Measurements from ENCODE around the gene RIOX2. TPM values are rescaled to one million over a fixed set of nuclear protein-coding genes. Genes with fewer than 3 reads are reported as not detected.
"Not testable (repeated sequence)": the region's sequence is repeated elsewhere in the genome, so short reads cannot be mapped to it uniquely, and the experiment has no call there.

Gene RIOX2
- total RNA-seq, 1 donor, result 27.1 TPM

- no peak overlapping the region for H2AFZ ChIP-seq (ENCODE audit: low read length)
- no peaks in the 10 kb centered on the region for H3K9me3 ChIP-seq (ENCODE audit: low read depth, low read length)
- TF ChIP-seq CTCF (IDR thresholded peaks at IDR 0.05; ENCODE audit: extremely low read depth, low read depth, low read length), result no peak
- H4K20me1 ChIP-seq (ENCODE audit: insufficient read depth, low read length), result no peaks in the 10 kb centered on the region
- H3K4me3 ChIP-seq (ENCODE audit: insufficient read depth, low read length), result no peak overlapping the region
- no peaks in the 10 kb centered on the region for H3K4me1 ChIP-seq (ENCODE audit: insufficient read depth, low read length)
- no peak for DNase-seq (ENCODE audit: insufficient read length, low spot score, missing footprints)
- H3K36me3 ChIP-seq (ENCODE audit: insufficient read depth, low read length), result no peaks in the 10 kb centered on the region
- H3K27ac ChIP-seq (ENCODE audit: low read depth, low read length), result no peak overlapping the region
- H3K79me2 ChIP-seq (ENCODE audit: insufficient read depth, low read length), result no peaks in the 10 kb centered on the region
- H3K4me2 ChIP-seq (ENCODE audit: insufficient read depth, low read length), result no peak overlapping the region
- no peaks in the 10 kb centered on the region for H3K27me3 ChIP-seq (ENCODE audit: insufficient read depth, low read length)
Measured at GRCh38 chr3:98013411-98014267, 41.4 kb upstream of the RIOX2 start.

GRCh38 chr3:98012979-98013378, 40.7 kb upstream of the RIOX2 start:
- Histone ChIP-seq H3K4me1 (ENCODE audit: insufficient read depth, low read length) (no peaks in the 10 kb centered on the region), H3K36me3 (ENCODE audit: insufficient read depth, low read length) (no peaks in the 10 kb centered on the region), H3K79me2 (ENCODE audit: insufficient read depth, low read length) (no peaks in the 10 kb centered on the region), H3K4me3 (ENCODE audit: insufficient read depth, low read length) (no peak overlapping the region), H3K9me3 (ENCODE audit: low read depth, low read length) (no peaks in the 10 kb centered on the region), H2AFZ (ENCODE audit: low read length) (no peak overlapping the region), H3K27me3 (ENCODE audit: insufficient read depth, low read length) (no peaks in the 10 kb centered on the region), H3K27ac (ENCODE audit: low read depth, low read length) (no peak overlapping the region), H3K4me2 (ENCODE audit: insufficient read depth, low read length) (no peak overlapping the region), H4K20me1 (ENCODE audit: insufficient read depth, low read length) (no peaks in the 10 kb centered on the region)
- no peak for TF ChIP-seq CTCF (IDR thresholded peaks at IDR 0.05; ENCODE audit: extremely low read depth, low read depth, low read length)
- no peak for DNase-seq (ENCODE audit: insufficient read length, low spot score, missing footprints)

GRCh38 chr3:98010883-98011449, 38.7 kb upstream of the RIOX2 start:
- H3K4me3 ChIP-seq (ENCODE audit: insufficient read depth, low read length); H3K36me3 ChIP-seq (ENCODE audit: insufficient read depth, low read length); H2AFZ ChIP-seq (ENCODE audit: low read length); DNase-seq (ENCODE audit: insufficient read length, low spot score, missing footprints); H4K20me1 ChIP-seq (ENCODE audit: insufficient read depth, low read length); H3K27me3 ChIP-seq (ENCODE audit: insufficient read depth, low read length); H3K4me2 ChIP-seq (ENCODE audit: insufficient read depth, low read length); H3K4me1 ChIP-seq (ENCODE audit: insufficient read depth, low read length); H3K9me3 ChIP-seq (ENCODE audit: low read depth, low read length); H3K79me2 ChIP-seq (ENCODE audit: insufficient read depth, low read length); H3K27ac ChIP-seq (ENCODE audit: low read depth, low read length): not testable (repeated sequence)

GRCh38 chr3:98010194-98010882, 38.1 kb upstream of the RIOX2 start:
- no peak overlapping the region for H2AFZ ChIP-seq (ENCODE audit: low read length)
- H3K27me3 ChIP-seq (ENCODE audit: insufficient read depth, low read length), result no peaks in the 10 kb centered on the region
- H3K4me3 ChIP-seq (ENCODE audit: insufficient read depth, low read length), result no peak overlapping the region
- H4K20me1 ChIP-seq (ENCODE audit: insufficient read depth, low read length), result no peaks in the 10 kb centered on the region
- H3K4me1 ChIP-seq (ENCODE audit: insufficient read depth, low read length), result no peaks in the 10 kb centered on the region
- DNase-seq (ENCODE audit: insufficient read length, low spot score, missing footprints), result no peak
- no peak for TF ChIP-seq CTCF (IDR thresholded peaks at IDR 0.05; ENCODE audit: extremely low read depth, low read depth, low read length)
- H3K27ac ChIP-seq (ENCODE audit: low read depth, low read length), result no peak overlapping the region
- H3K4me2 ChIP-seq (ENCODE audit: insufficient read depth, low read length), result no peak overlapping the region
- H3K79me2 ChIP-seq (ENCODE audit: insufficient read depth, low read length), result no peaks in the 10 kb centered on the region
- H3K36me3 ChIP-seq (ENCODE audit: insufficient read depth, low read length), result no peaks in the 10 kb centered on the region
- H3K9me3 ChIP-seq (ENCODE audit: low read depth, low read length), result no peaks in the 10 kb centered on the region
